ENCODE measurements around the gene CUEDC2.

Gene CUEDC2

GRCh38 chr10:102432162-102432950, at the start of gene CUEDC2:
Gene CUEDC2, minus strand, starts transcription at chr10:102432574. Its CDS starts 7,386 bp downstream, at chr10:102425188.
- DNase-seq (ENCODE audit: low read depth in 3 of 3) = peak; percentile 87 to 97 (median 93)

- no peak for DNase-seq (ENCODE audit: low read depth in 3 of 3)
Measured at GRCh38 chr10:102480396-102480795, 48.0 kb upstream of the CUEDC2 start.

GRCh38 chr10:102479651-102480050, 47.3 kb upstream of the CUEDC2 start:
- no peak for DNase-seq (ENCODE audit: low read depth in 3 of 3)

GRCh38 chr10:102476466-102477141, 44.2 kb upstream of the CUEDC2 start:
- no peak for DNase-seq (ENCODE audit: low read depth in 3 of 3)

GRCh38 chr10:102475451-102476040, 43.2 kb upstream of the CUEDC2 start:
- no peak for DNase-seq (ENCODE audit: low read depth in 3 of 3)

- no peak for DNase-seq (ENCODE audit: low read depth in 3 of 3)
Measured at GRCh38 chr10:102473445-102474331, 41.3 kb upstream of the CUEDC2 start.

- DNase-seq (ENCODE audit: low read depth in 3 of 3) = no peak
Measured at GRCh38 chr10:102470579-102471546, 38.5 kb upstream of the CUEDC2 start.

- DNase-seq (ENCODE audit: low read depth in 3 of 3) = no peak
Measured at GRCh38 chr10:102468683-102469082, 36.3 kb upstream of the CUEDC2 start.

- no peak for DNase-seq (ENCODE audit: low read depth in 3 of 3)
Measured at GRCh38 chr10:102467971-102468438, 35.6 kb upstream of the CUEDC2 start.

GRCh38 chr10:102467318-102467717, 34.9 kb upstream of the CUEDC2 start:
- DNase-seq (ENCODE audit: low read depth in 3 of 3) = no peak

- no peak for DNase-seq (ENCODE audit: low read depth in 3 of 3)
Measured at GRCh38 chr10:102465466-102465865, 33.1 kb upstream of the CUEDC2 start.

GRCh38 chr10:102463983-102464382, 31.6 kb upstream of the CUEDC2 start:
- no peak for DNase-seq (ENCODE audit: low read depth in 3 of 3)

- DNase-seq (ENCODE audit: low read depth in 3 of 3) = no peak
Measured at GRCh38 chr10:102462512-102463054, 30.2 kb upstream of the CUEDC2 start.

- peak; percentile 84 to 94 (median 89) for DNase-seq (ENCODE audit: low read depth in 3 of 3)
Measured at GRCh38 chr10:102461187-102462054, 29.0 kb upstream of the CUEDC2 start.

GRCh38 chr10:102460836-102461186, 28.4 kb upstream of the CUEDC2 start:
- no peak for DNase-seq (ENCODE audit: low read depth in 3 of 3)

GRCh38 chr10:102458656-102459055, 26.3 kb upstream of the CUEDC2 start:
- DNase-seq (ENCODE audit: low read depth in 3 of 3) = no peak

- DNase-seq (ENCODE audit: low read depth in 3 of 3) = no peak
Measured at GRCh38 chr10:102457591-102458150, 25.3 kb upstream of the CUEDC2 start.

GRCh38 chr10:102455893-102456471, 23.6 kb upstream of the CUEDC2 start:
- no peak for DNase-seq (ENCODE audit: low read depth in 3 of 3)
